ENCODE measurements around the gene ASGR2.
"Not testable (repeated sequence)": the region's sequence is repeated elsewhere in the genome, so short reads cannot be mapped to it uniquely, and the experiment has no call there.

The ASGR2 gene

DNA sequence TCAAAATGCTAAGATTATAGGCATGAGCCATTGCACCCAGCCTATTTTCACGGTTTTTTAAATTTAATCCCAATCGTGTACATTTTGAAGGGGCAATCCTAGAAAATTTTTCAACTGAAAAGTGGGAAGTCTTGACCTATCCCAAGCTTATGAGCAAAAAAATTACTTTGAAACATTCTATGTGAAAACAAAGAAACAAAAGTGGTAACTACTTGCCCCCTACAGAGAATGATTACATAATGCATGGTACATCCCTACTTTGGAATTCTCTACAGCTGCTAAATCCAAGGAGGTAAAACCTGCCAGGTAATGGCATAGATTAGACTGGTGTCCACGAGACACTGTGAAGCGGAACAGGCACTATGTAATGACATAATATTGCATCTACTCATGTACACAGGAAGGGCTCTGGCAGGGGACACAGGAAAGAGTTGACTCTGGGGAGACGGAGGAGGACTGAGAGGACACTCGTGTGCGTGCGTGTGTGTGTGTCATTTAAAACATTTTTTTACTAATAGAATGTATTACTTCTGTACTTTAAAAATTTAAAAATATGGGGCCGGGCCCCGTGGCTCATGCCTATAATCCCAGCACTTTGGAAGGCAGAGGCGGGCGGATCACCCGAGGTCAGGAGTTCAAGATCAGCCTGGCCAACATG lies 15.7 kb downstream of the ASGR2 start:
- no peak for DNase-seq (ENCODE audit: low read depth)

DNA sequence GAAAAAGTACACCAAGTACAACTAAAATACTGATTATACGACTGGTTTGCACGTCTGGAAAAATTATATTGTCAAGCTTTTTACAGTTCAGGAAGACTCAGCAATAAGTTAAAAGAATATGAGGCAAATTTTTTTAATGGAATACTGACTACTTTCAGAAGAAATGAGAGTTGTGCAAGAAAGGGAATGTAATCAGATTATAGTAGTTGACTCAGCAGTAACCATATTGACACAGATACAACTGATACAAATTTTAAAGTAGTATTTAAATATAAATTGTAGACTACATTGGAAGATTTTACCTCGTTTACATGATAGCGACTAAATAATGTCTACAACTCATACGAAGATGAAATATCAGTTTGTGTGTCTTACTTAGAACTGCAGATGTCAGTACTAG lies 16.7 kb downstream of the ASGR2 start:
- no peak for DNase-seq (ENCODE audit: low read depth)

DNA sequence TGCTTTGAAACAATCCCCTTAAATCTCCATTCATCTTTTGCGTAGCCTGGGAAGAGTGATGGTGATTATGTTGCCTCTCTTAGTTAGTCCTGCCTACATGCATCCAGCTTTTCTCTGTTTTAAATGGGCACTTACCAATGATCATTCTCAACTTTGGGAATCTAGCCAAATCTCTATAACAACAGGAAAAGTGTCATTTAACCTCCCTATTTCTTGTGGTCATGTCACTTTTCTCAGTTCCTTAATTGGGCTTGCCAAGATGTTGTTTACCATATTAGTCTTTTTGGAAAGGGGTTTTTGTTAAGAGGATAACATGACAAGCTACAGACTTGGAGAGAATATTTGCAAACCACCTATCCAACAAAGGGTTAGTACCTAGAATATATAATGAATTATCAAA lies 19.0 kb downstream of the ASGR2 start:
- no peak for DNase-seq (ENCODE audit: low read depth)

DNA sequence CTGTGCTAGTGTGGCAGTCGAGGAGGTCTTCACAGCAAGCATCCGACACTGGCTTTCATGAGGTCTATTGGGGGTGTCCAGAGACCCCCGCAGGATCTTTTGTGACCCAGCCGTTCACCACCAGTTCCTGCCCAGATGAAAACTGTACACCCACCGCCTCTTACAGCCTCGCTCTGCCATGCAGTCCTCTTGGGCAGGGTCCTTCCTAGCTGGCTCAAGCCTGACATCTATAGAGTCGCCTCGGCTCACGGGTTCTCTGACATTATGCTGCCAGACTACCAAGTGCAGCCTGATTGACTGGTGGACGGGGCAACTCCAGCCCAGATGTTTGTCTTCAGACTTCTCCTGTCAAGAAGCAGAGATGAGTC lies 20.0 kb downstream of the ASGR2 start:
- DNase-seq (ENCODE audit: low read depth): no peak

DNA sequence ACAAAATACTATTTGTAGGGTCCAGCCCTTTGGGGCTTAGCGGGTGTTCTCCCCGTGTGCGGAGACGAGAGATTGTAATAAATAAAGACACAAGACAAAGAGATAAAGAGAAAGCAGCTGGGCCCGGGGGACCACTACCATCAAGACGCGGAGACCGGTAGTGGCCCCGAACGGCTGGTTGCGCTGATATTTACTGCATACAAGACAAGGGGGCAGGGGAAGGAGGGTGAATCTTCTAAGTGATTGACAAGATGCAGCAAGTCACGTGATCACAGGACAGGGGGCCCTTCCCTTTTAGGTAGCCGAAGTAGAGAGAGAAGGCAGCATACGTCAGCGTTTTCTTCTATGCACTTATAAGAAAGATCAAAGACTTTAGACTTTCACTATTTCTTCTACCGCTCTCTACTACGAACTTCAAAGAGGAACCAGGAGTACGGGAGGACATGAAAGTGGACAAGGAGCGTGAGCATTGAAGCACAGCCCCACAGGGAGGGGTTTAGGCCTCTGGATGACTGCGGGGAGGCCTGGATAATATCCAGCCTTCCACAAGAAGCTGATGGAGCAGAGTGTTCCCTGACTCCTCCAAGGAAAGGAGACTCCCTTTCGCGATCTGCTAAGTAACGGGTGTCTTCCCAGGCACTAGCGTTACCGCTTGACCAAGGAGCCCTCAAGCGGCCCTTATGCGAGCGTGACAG lies 23.2 kb downstream of the ASGR2 start:
- not testable (repeated sequence) for DNase-seq (ENCODE audit: low read depth)

DNA sequence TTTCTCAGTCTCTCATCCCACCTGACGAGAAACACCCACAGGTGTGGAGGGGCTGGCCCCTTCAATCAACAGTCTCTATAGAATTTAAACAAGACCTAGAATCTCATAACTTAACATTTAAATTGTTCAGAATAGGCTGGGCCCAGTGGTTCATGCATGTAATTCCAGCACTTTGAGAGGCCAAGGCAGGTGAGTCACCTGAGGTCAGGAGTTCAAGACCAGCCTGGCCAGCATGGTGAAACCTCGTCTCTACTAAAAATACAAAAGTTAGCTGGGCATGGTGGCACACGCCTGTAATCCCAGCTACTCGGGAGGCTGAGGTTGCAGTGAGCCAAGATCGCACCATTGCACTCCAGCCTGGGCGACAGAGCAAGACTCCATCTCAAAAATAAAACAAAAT lies 25.1 kb downstream of the ASGR2 start:
- not testable (repeated sequence) for DNase-seq (ENCODE audit: low read depth)

DNA sequence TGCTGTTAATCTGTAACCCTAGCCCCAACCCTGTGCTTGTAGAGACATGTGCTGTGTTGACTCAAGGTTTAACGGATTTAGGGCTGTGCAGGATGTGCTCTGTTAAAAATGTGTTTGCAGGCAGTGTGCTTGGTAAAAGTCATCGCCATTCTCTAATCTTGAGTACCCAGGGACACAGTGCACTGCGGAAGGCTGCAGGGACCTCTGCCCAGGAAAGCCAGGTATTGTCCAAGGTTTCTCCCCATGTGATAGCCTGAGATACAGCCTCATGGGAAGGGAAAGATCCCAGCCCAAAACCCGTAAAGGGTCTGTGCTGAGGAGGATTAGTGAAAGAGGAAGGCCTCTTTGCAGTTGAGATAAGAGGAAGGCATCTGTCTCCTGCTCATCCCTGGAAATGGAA lies 26.2 kb downstream of the ASGR2 start:
- not testable (repeated sequence) for DNase-seq (ENCODE audit: low read depth)

DNA sequence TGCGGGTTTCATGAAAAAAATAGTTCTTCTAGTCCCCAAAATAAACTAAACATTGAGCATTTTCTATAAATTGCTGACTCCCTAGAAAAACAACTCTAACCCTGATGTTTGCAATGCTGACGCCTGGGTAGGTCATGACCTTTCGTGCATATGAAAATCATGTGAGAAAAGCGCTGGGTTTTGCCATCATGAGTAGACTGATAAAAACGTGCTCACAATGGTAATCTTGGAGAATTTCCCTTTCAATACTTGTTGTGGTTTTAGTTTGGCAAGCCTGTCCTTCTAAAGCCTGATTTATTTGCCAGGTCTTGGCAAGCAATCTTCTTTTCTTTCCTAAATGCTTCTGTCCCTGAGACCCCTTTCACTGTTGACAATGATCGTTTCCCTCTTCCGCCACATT lies 30.5 kb downstream of the ASGR2 start:
- no peak for DNase-seq (ENCODE audit: low read depth)

DNA sequence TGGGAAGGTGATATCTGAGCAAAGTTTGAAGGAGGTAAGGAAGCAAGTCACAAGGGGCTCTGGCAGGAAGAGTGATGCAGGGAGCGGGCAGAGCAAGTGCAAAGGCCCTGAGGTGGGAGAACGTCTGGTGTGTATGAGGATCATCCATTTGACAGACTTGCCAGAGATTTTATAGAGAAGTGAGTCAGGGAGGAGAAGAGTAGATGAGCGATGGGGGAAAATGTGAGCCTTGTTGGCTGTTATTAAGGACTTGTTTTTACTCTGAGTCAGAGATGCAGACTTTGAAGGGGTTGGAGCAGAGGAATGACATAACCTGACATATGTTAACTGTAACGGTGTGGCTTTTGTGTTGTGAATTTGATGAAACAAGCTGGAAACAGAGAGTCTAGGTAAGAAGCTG lies 31.0 kb downstream of the ASGR2 start:
- DNase-seq (ENCODE audit: low read depth): no peak

DNA sequence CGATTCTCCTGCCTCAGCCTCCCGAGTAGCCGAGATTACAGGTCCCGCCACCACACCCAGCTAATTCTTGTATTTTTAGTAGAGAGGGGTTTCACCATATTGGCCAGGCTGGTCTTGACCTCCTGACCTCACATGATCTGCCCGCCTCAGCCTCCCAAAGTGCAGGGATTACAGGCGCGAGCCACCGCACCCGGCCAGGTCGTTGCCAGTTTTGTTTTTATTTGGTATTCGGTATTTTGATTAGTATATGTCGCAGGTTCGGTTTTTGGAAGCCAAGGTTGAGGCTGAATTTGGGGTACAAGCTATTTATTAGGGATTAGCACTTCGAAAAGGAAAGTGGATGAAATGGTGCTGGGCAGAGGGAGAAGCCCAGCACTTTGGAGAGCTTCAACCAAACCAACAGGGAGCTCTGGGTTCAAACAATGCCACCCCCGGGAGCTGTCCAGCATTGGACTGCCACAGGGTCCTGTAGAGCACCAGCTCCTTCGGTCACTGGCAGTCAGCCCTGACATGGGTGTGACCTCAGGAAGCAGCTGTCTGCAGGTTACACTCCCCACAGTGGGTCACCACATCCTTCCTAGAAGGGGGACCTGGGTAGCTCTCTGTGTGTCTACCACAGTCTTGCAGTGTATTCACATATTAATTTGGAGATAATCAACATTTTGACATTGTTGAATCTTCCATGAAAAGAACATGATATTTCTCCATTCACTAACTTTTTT lies 33.1 kb downstream of the ASGR2 start:
- DNase-seq (ENCODE audit: low read depth): no peak

DNA sequence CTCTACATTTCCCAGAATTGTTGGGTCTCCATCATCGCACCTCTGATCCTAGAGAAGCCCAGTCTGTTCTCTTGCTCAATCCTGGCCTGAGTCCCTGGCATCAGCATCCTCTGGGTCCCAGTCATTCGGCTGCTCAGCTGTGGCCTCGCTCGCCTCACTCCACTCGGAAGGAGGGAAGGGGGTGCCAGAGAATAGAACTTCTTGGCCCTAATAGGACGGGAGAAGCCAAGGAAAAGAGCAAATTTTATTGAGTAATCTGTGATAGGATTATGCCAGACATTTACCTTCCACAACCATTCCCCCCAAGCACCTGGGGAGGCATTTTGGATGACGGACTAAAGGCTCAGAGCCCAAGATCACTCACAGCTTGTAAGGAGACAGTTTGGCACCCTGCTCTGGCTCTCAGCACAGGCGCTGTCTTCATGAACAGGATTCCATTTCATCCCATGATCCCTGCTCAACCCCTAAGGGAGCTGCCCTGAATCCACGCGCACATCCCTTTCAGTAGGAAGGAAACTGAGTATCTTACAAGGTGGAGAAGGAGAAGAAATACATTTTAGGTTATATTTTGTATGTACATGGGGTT lies 34.1 kb downstream of the ASGR2 start:
- DNase-seq (ENCODE audit: low read depth): no peak

DNA sequence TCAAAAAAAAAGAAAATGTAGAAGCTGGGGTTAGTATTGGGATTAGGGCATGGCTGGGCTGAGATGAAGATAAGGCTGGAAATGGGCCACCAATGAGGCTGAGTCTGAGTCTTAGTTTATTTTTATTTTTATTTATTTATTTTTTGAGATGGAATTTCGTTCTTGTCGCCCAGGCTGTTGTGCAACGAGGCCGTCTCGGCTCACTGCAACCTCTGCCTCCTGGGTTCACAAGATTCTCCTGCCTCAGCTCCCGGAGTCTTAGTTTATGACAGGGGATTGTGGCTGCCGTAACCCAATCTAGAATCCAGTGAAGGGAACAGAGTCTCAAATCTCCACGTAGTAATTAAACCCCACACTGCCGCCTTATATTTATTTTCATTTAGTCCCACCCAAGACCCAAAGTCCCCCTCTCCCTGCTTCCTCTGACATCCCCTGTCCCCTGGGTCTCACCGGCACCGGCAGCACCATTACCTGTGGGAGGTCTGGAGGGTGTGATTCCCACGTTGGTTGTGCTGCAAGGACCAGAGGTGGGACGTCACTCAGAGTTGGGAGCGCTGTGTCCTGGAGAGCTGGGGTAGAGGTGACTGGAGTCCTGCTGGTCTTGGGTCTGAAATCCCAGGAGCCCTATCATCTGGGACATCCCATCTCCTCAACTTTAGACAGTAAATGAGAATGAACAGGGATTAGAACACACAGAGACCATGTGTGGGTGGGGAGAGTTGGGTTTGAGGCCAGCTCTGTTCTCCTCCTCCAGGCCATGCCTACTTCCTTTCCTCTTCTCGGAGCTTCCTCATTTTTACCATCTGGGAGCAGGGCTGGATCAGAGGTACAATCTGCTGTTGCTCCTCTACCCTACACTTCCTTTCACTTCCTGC lies 34.8 kb downstream of the ASGR2 start, which contains the start of gene CLEC10A:
Gene CLEC10A, minus strand, starts transcription at position 671 of the 875 bp plus-strand sequence. CDS start 1,439 bp downstream, outside the sequence.
- no peak for DNase-seq (ENCODE audit: low read depth)

DNA sequence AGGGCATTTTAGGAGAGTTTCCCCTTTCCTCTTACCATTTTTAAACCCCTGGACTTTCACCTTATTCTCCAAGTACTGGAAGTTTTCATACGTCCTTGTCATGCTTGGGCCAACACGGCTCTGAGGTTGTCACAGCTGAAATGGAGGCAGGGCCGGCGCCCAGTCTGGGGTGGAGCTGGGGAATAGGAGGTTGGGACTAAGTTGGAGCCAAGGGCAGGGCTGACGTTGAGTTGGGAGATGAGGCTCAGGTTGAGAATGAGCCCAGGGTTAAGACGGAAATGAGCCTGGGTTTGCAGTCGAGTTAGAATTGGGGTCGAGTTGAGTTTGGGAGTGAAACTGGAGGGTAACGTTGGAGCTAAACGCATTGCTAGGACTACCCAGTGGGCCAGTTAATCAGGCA lies 35.9 kb downstream of the ASGR2 start:
- DNase-seq (ENCODE audit: low read depth): no peak

DNA sequence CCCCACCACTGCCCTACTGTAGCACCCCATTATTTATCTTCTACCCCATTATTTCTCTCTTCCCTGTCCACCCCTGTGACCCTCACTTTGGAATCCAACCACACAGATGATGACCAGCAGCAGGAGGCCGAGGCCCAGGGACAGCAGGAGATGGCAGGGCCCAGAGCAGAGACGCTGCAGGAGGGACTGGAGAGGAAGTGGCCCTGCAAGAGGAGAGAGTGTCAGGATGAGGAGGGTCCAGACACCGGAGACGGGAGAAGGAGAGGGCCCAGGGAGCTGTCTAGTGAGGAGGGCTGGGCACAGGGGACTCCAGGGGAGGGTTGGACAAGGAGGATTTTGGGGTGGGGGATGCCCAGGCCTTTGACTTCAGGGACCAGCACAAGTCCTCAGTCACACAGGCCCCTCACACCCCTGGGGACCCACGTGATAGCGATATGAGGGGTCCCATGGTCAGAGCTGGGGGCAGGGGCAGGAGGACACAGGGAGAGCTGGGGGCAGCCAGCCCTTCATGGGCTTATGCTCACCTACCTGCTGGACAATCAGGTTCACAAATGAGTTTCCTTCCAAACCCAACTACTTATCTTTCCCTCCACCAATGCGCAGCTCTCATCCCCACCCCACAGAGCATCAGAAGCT lies 36.6 kb downstream of the ASGR2 start:
- no peak for DNase-seq (ENCODE audit: low read depth)

DNA sequence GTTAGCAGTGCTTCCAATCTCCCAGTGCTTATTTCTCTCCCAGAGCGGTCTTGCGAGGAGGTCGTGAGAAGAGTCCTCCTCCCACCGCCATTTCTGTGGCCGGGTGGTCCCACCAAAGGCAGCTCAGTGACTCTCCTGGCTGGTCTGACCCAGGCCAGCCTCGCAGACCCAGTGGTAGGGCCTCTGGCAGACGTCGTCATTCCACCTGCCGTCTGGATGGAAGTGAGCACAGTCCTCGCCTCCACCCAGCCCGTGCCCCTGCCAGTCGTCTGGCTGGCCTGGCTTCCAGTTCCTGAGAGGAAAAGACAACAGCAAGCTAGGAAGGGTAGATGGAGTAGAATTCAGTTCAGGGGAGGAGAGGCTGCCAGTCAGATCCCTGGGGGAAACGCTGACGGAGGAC lies 39.7 kb downstream of the ASGR2 start:
- DNase-seq (ENCODE audit: low read depth): no peak

DNA sequence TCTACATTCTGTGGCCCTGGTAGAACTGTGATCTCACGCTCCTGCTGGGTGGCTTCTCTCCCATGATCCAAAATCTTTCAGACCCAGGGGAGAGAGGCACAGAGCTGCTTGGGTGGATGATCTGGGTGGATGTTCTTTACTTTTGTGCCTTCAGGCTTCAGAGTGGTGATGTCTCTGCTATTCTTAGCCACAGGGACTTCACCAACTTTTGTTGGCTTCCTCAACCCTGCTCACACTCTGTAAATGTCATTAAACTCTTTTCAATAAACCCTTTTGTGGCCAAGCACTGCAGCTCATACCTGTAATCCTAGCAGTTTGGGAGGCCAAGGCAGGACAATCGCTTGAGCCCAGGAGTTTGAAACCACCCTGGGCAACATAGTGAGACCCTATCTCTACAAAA lies 42.2 kb downstream of the ASGR2 start:
- DNase-seq (ENCODE audit: low read depth): no peak

DNA sequence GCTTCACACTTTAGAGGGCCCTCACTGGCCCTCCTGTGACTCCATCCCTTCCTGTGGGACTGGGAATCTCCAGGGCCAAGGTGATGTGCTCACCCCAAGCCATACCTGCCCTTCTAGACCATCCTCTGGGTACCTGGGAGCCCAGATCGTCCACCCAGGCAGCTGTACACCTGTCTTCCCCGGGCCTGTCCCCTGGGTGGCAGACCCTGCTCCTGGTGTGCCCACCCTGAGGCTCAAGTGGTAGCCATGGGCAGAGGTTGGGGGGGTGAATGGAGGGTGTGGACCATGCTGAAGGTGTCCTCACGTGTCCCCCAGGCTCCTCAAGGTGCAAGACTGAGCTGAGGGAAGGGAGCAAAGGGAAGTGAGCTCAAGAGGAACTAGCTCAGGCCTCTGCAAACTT lies 43.9 kb downstream of the ASGR2 start:
- no peak for DNase-seq (ENCODE audit: low read depth)

DNA sequence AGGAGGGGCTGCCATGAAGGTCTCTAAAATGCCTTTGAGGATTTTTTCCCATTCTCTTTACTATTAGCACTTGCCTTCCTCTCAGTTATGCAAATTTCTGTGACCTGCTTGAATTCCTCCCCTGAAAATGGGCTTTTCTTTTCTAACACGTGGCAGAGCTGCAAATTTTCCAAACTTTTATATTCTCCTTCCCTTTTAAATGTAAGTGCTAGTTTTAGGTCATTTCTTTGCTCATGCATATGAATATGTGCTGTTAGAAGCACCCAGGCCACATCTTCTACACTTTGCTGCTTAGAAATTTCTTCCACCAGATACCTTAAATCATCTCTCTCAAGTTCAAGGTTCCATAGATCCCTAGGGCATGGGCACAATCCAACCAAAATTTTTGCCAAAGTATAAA lies 46.4 kb downstream of the ASGR2 start:
- no peak for DNase-seq (ENCODE audit: low read depth)

DNA sequence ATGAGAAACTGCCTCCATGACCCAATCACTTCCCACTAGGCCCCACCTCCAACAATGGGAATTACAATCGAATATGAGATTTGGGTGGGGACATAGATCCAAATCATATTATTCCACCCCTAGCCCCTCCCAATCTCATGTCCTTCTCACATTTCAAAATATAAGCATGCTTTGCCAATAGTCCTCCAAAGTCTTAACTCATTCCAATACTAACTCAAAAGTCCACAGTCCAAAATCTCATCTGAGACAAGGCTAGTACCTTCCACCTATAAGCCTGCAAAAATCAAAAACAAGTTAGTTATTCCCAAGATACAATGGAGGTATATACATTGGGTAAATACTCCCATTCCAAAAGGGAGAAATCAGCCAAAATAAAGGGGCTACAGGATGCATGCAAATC lies 47.4 kb downstream of the ASGR2 start:
- no peak for DNase-seq (ENCODE audit: low read depth)

DNA sequence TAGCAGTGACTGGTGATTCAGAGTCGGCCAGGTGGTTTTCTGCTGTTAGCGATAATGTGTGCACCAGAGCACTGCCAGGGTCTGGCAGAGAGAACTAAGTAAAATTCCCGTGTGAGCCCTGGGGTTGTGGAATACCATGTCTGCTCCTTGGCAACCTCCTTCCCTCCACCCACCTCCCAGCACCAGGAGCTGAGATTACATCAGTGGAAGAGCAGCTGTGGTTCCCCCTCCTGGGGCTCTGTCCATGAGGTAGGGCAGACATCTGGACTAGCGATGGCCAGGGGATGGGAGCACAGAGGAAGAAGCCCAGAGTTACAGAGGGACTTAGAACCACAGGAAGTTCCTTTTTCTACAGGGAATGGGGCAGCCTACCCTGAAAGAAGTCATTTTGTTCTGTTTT lies 50.4 kb downstream of the ASGR2 start:
- DNase-seq (ENCODE audit: low read depth): no peak

DNA sequence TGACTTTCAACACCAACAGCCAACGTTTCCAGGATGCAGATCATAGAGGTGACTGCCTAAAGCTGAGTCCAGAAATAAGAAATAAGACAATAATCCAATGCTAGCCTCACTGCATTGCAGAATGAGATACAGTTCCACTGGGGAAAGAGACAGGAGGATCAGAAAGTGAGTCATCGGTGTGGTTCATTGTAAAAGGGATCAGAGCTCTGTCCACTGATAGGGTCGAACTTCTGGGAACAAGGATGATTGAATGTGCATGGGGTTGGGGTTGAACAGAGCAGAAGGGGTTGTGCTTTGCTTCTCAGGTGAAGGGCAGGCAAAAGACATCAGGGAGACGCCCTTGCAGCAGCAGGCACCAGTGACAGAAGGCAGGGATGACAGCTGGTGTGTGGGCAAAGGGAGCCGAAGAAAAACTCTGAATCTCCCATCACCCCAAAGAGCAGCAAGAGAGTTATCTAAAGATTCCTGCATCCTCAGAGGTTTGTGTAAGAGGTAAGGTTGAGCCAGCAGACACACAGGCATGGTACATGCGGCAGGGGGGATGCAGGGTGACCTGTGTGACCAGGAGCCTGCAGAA lies 51.0 kb downstream of the ASGR2 start:
- no peak for DNase-seq (ENCODE audit: low read depth)
